ENCODE measurements around the gene CLCN4.

- no peak for TF ChIP-seq CTCF (IDR thresholded peaks at IDR 0.05)
- no peak for TF ChIP-seq POLR2A (IDR thresholded peaks at IDR 0.05)
Observed at GRCh38 chrX:10259716-10260115, 102.9 kb downstream of the CLCN4 start.

All from adrenal gland (tissue), 5 donors.